ENCODE measurements around the gene ALK. TPM values are rescaled to one million over a fixed set of nuclear protein-coding genes. Genes with fewer than 3 reads are reported as not detected.
"Not testable (repeated sequence)": the region's sequence is repeated elsewhere in the genome, so short reads cannot be mapped to it uniquely, and the experiment has no call there.

Gene ALK
- total and polyA plus RNA-seq, 2 experiments from 2014 or later = 0.35 TPM; not detected in 1

- no peak for DNase-seq (ENCODE audit: low spot score)
- Histone ChIP-seq H3K27me3 (ENCODE audit: insufficient read depth) (no peaks in the 10 kb centered on the region), H3K79me2 (replicated peaks; ENCODE audit: insufficient read depth) (no peaks in the 10 kb centered on the region), H2AFZ (no peak overlapping the region), H3K4me1 (ENCODE audit: insufficient read depth) (no peaks in the 10 kb centered on the region), H3K4me3 (no peak overlapping the region), H3K27ac (ENCODE audit: low read depth) (no peak overlapping the region), H3K9me2 (ENCODE audit: insufficient read depth) (no peaks in the 10 kb centered on the region), H4K20me1 (replicated peaks; ENCODE audit: insufficient read depth) (no peaks in the 10 kb centered on the region), H3K36me3 (ENCODE audit: insufficient read depth) (no peaks in the 10 kb centered on the region), H3K4me2 (no peak overlapping the region), H3F3A (replicated peaks; ENCODE audit: low read depth) (no peaks in the 10 kb centered on the region)
- Mint-ChIP-seq H3K4me3 (no peak overlapping the region), H3K36me3 (ENCODE audit: low read depth) (no peaks in the 10 kb centered on the region), H3K27me3 (ENCODE audit: insufficient read depth, low read depth, poor library complexity) (no peaks in the 10 kb centered on the region), H3K27ac (no peak overlapping the region), H3K9me3 (no peaks in the 10 kb centered on the region), H3K4me1 (0 out of 3 replicates have a peak, but pooled peaks cover 2% of the 10 kb centered on the region)
- ATAC-seq = no peak
- TF ChIP-seq EZH2 (IDR thresholded peaks at IDR 0.05; ENCODE audit: low read depth, unreplicated experiment) (no peak), POLR2AphosphoS5 (IDR thresholded peaks at IDR 0.05; ENCODE audit: low read depth) (no peak), NANOG (IDR thresholded peaks at IDR 0.05; ENCODE audit: borderline replicate concordance) (no peak), CTCF (conservative IDR thresholded peaks at IDR 0.05; ENCODE audit: low read depth in 2 of 2) (no peak), CREB1 (CRISPR knock-in tag; IDR thresholded peaks at IDR 0.05; ENCODE audit: low read depth) (no peak), ETS1 (IDR thresholded peaks at IDR 0.05) (no peak), ZNF331 (CRISPR knock-in tag; IDR thresholded peaks at IDR 0.05; ENCODE audit: low read depth) (no peak)
Observed at GRCh38 chr2:29753671-29754444, 167.5 kb downstream of the ALK start.

GRCh38 chr2:29751390-29751789 lies 170.0 kb downstream of the ALK start:
- ATAC-seq (no peak), DNase-seq (ENCODE audit: low spot score) (no peak)
- Histone ChIP-seq H3K79me2 (replicated peaks; ENCODE audit: insufficient read depth) (no peaks in the 10 kb centered on the region), H3K27ac (ENCODE audit: low read depth) (no peak overlapping the region), H3K27me3 (ENCODE audit: insufficient read depth) (no peaks in the 10 kb centered on the region), H3K4me2 (no peak overlapping the region), H3F3A (replicated peaks; ENCODE audit: low read depth) (no peaks in the 10 kb centered on the region), H4K20me1 (replicated peaks; ENCODE audit: insufficient read depth) (no peaks in the 10 kb centered on the region), H2AFZ (no peak overlapping the region), H3K36me3 (ENCODE audit: insufficient read depth) (no peaks in the 10 kb centered on the region), H3K9me2 (ENCODE audit: insufficient read depth) (no peaks in the 10 kb centered on the region), H3K4me1 (ENCODE audit: insufficient read depth) (no peaks in the 10 kb centered on the region), H3K4me3 (no peak overlapping the region)
- TF ChIP-seq ETS1 (IDR thresholded peaks at IDR 0.05) = no peak
- TF ChIP-seq CREB1 (CRISPR knock-in tag; IDR thresholded peaks at IDR 0.05; ENCODE audit: low read depth) = no peak
- no peak for TF ChIP-seq ZNF114 (CRISPR knock-in tag; IDR thresholded peaks at IDR 0.05)
- TF ChIP-seq NANOG (IDR thresholded peaks at IDR 0.05; ENCODE audit: borderline replicate concordance) = no peak
- no peak for TF ChIP-seq EZH2phosphoT487 (IDR thresholded peaks at IDR 0.05; ENCODE audit: unreplicated experiment)
- no peak overlapping the region for H3K27ac Mint-ChIP-seq
- H3K36me3 Mint-ChIP-seq (ENCODE audit: low read depth) = no peaks in the 10 kb centered on the region
- no peak overlapping the region for H3K4me3 Mint-ChIP-seq
- H3K27me3 Mint-ChIP-seq (ENCODE audit: insufficient read depth, low read depth, poor library complexity) = no peaks in the 10 kb centered on the region
- H3K4me1 Mint-ChIP-seq = no peaks in the 10 kb centered on the region
- no peaks in the 10 kb centered on the region for H3K9me3 Mint-ChIP-seq

- H3K9me2 ChIP-seq (ENCODE audit: insufficient read depth); H3F3A ChIP-seq (replicated peaks; ENCODE audit: low read depth); H3K4me3 Mint-ChIP-seq; H3K27ac ChIP-seq (ENCODE audit: low read depth); H3K36me3 Mint-ChIP-seq (ENCODE audit: low read depth); H3K4me1 ChIP-seq (ENCODE audit: insufficient read depth); ATAC-seq; H3K27me3 ChIP-seq (ENCODE audit: insufficient read depth); DNase-seq (ENCODE audit: low spot score); H3K27ac Mint-ChIP-seq; H4K20me1 ChIP-seq (replicated peaks; ENCODE audit: insufficient read depth); H2AFZ ChIP-seq; H3K79me2 ChIP-seq (replicated peaks; ENCODE audit: insufficient read depth); H3K27me3 Mint-ChIP-seq (ENCODE audit: insufficient read depth, low read depth, poor library complexity); H3K4me2 ChIP-seq; H3K36me3 ChIP-seq (ENCODE audit: insufficient read depth); H3K9me3 Mint-ChIP-seq; H3K4me3 ChIP-seq; H3K4me1 Mint-ChIP-seq: not testable (repeated sequence)
Observed at GRCh38 chr2:29750463-29750862, 170.9 kb downstream of the ALK start.
